ENCODE results near the gene TRAK1. TPM values are rescaled to one million over a fixed set of nuclear protein-coding genes. Genes with fewer than 3 reads are reported as not detected.

Gene TRAK1
- total and polyA plus RNA-seq, 2 of the 4 experiments (the other 2 are of a cell fraction): 25.6 to 28.1 TPM

- Histone ChIP-seq H3K18ac (ENCODE audit: low read depth, low read length) (no peak overlapping the region), H3K4me2 (ENCODE audit: low read depth, low read length) (no peak overlapping the region), H3K27ac (ENCODE audit: insufficient read depth, low read length) (no peak overlapping the region), H4K20me1 (ENCODE audit: insufficient read depth, low read length) (0 out of 2 replicates have a peak, but pooled peaks cover 6% of the 10 kb centered on the region), H4K5ac (ENCODE audit: low read depth, low read length) (no peak overlapping the region), H4K91ac (ENCODE audit: insufficient read depth, low read depth, low read length) (no peak overlapping the region), H3K9me3 (ENCODE audit: control insufficient read depth, insufficient read depth, low read length) (no peaks in the 10 kb centered on the region), H3K4ac (ENCODE audit: low read depth, low read length) (no peak overlapping the region), H3K4me1 (ENCODE audit: control insufficient read depth, insufficient read depth, low read length) (no peaks in the 10 kb centered on the region), H2AK9ac (replicated peaks; ENCODE audit: low read depth, low read length, poor library complexity) (no peak overlapping the region), H2AK5ac (ENCODE audit: low read depth, low read length) (no peak overlapping the region), H3K23ac (ENCODE audit: low read depth, low read length) (no peak overlapping the region), H3K36me3 (ENCODE audit: control insufficient read depth, insufficient read depth, low read length) (peaks cover 6% of the 10 kb centered on the region), H3K9me1 (ENCODE audit: insufficient read depth, low read length) (peaks cover 10% of the 10 kb centered on the region), H3K79me1 (ENCODE audit: low read depth in 1 of 2, low read length in 2 of 2) (peaks cover 16 to 39% of the 10 kb centered on the region in 2 experiments; a peak in 3 of 4 replicates), H3K4me3 (ENCODE audit: insufficient read depth, low read depth, low read length) (no peak overlapping the region), H3K9ac (ENCODE audit: low read depth, low read length) (no peak overlapping the region), H4K8ac (ENCODE audit: low read depth in 2 of 2, low read length in 2 of 2) (no peak overlapping the region), H2BK5ac (ENCODE audit: low read depth, low read length, poor library complexity, severe bottlenecking) (no peak overlapping the region), H2BK120ac (ENCODE audit: low read depth, low read length) (no peak overlapping the region), H3K14ac (replicated peaks; ENCODE audit: low read depth, low read length) (no peak overlapping the region), H2AFZ (replicated peaks; ENCODE audit: low read length, poor library complexity) (no peak overlapping the region), H3K56ac (ENCODE audit: extremely low read depth, insufficient read depth, low read length) (no peak overlapping the region), H2BK20ac (ENCODE audit: low read depth, low read length) (no peak overlapping the region), H2BK15ac (ENCODE audit: low read depth, low read length) (no peak overlapping the region), H3K27me3 (ENCODE audit: control insufficient read depth, insufficient read depth, low read length) (no peaks in the 10 kb centered on the region)
- intact Hi-C loops (cut with micrococcal nuclease) (no loop called here), dilution Hi-C loops (cut with HindIII; ENCODE audit: low sequenced_read_pairs, unreplicated experiment) (no loop called here), in situ Hi-C loops (cut with MboI; ENCODE audit: low sequenced_read_pairs) (no loop called here)
- ATAC-seq (ENCODE audit: low read depth) (no peak), DNase-seq (no peak)
- TF ChIP-seq BHLHE40 (IDR thresholded peaks at IDR 0.05; ENCODE audit: low read depth, low read length) (no peak), ELK1 (IDR thresholded peaks at IDR 0.05; ENCODE audit: borderline replicate concordance, low read depth, low read length) (no peak), MXI1 (IDR thresholded peaks at IDR 0.05; ENCODE audit: borderline replicate concordance, low read depth, low read length) (no peak), CHD1 (IDR thresholded peaks at IDR 0.05; ENCODE audit: low read depth, low read length) (no peak), MAFK (IDR thresholded peaks at IDR 0.05; ENCODE audit: low read depth, low read length) (no peak)
- no CpG with 5 or more reads among the region's 1 CpG for WGBS, 2 experiments (ENCODE audit: extremely low coverage in 2 of 2, insufficient read length in 1 of 2)
- ChIA-PET CTCF (interaction anchor here (0.6 kb wide), 1 partner anchor 774 kb away, joined by 5 read pairs; no protein-coding TSS in a partner anchor), POLR2A (ENCODE audit: unreplicated experiment) (no interaction called here)
- BruUV-seq (replicated peaks): no TSS peak
Observed at GRCh38 chr3:42128526-42128925, 37.4 kb downstream of the TRAK1 start.
